H4 (cell line): Measurements from ENCODE around the gene SAMD8. TPM values are rescaled to one million over a fixed set of nuclear protein-coding genes. Genes with fewer than 3 reads are reported as not detected.

Source experiments
- DNase-seq: peaks from one replicate; pipeline ENCODE4 v3.0.0-alpha.2; 2015; ENCODE audit warnings: low spot score
- total RNA-seq: library from RNA; depleted of rRNA; stranded (reverse); fragments of >200 nt; shearing (Covaris generic); gene quantifications from 2 replicates; pipeline ENCODE4 v1.2.3, GENCODE V29; 2014

The SAMD8 gene
- total RNA-seq, 1 experiment from 2014 or later, result 11.2 TPM

GRCh38 chr10:75084834-75085384 lies 26.5 kb upstream of the SAMD8 start:
- DNase-seq, result no peak

DNA sequence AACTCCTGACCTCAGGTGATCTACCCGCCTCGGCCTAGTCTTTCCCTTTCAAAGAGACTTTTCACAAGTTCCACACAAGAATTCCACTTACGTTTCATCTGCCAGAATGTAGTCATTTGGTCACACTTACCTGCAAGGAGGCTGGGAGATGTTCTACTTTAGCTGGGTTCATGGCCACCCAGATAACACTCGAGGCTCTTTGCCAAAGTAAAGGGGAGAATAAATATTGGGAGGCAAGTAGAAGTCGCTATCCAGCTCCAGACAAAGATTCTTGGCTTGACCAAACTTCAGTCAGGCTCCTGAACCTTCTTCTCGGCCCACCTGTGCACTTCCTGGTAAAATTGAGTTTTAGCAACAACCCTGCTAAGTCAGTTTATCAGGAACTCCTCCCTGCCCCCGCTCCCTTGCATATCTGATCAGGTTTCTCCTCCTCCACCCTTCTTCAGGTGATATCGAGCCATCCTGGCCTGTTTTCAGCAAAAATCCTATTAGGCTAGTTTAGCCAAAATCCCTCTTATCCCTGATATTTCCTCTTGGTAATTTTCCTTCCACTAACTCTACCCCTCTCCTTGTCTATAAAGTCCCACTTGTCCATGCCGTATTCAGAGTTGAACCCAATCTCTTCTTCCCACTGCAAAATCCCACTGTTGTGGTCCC lies 25.1 kb upstream of the SAMD8 start:
- no peak for DNase-seq

DNA sequence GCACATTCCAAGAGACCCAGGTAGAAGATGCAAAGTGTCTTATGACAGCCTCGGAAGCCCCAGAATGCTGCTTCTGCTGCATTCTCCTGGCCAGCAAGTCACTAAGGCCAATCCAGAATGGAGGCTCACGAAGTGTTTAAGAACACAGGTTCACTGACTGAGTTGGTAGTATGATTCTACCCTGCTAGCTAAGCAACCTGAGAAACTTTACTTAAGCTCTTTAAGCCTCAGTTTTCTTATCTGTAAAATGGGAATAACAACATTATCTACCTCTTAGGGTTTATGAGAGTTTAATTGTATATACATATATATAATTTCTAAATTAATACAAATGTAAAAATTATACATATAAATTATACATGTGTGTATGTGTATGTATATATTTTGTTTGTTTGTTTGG lies 22.8 kb upstream of the SAMD8 start:
- DNase-seq, result no peak

DNA sequence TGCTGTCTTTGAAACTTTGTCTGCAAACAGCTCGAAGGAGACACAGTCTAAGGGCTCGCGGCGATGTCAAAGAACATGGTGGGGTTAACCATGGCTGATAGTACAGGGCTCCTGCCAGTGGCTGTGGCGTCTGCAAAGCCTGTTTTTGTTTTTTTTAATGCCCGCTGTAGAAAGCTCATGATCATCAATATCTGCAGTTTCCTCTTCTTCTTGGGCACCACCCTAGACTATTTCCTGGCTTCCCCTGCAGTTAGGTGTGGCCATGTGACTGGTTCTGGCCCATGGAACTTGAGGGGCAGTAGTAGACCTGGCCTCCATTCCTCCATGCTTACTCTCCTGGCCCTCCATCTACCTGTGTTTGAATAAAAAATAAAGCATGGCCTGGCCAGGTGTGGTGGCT lies 21.8 kb upstream of the SAMD8 start:
- DNase-seq, result no peak

- DNase-seq, result no peak
Observed at GRCh38 chr10:75091146-75091545, 20.3 kb upstream of the SAMD8 start.

GRCh38 chr10:75094465-75094864 lies 17.0 kb upstream of the SAMD8 start:
- no peak for DNase-seq

- DNase-seq, result no peak
Observed at GRCh38 chr10:75095631-75096030, 15.8 kb upstream of the SAMD8 start.

- no peak for DNase-seq
Observed at GRCh38 chr10:75096749-75097148, 14.7 kb upstream of the SAMD8 start.

DNA sequence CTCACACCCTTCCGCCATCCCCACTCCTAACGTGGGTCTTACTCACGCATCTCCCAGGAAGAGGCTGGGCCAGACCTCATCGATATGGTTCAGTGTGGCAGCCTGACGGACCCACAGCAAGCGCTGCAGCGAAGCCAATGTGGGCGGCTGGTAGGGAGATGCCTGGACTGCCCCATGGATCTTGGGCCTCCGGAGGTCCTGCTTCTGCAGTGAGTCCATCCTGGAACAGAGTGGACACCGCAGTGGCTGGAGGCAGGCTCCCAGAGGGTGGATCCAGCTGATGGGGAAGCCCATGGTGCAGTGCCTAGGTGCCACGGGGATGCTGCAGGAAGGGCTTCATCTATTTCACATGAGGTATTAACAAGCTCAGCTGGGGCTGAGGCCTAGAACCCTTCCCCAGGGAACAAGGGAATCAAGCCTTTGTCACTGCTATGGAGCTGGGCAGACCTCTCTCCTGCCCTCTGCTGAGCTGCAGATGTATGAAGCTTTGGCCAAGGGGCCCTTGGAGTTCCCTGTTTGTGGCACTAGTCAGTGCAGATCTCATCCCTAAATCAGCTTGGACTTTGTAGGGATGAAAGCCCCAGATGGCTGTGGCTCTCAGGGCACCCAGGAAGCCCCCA lies 13.7 kb upstream of the SAMD8 start:
- DNase-seq, result no peak

GRCh38 chr10:75098902-75099673 lies 12.4 kb upstream of the SAMD8 start:
- DNase-seq, result no peak

DNA sequence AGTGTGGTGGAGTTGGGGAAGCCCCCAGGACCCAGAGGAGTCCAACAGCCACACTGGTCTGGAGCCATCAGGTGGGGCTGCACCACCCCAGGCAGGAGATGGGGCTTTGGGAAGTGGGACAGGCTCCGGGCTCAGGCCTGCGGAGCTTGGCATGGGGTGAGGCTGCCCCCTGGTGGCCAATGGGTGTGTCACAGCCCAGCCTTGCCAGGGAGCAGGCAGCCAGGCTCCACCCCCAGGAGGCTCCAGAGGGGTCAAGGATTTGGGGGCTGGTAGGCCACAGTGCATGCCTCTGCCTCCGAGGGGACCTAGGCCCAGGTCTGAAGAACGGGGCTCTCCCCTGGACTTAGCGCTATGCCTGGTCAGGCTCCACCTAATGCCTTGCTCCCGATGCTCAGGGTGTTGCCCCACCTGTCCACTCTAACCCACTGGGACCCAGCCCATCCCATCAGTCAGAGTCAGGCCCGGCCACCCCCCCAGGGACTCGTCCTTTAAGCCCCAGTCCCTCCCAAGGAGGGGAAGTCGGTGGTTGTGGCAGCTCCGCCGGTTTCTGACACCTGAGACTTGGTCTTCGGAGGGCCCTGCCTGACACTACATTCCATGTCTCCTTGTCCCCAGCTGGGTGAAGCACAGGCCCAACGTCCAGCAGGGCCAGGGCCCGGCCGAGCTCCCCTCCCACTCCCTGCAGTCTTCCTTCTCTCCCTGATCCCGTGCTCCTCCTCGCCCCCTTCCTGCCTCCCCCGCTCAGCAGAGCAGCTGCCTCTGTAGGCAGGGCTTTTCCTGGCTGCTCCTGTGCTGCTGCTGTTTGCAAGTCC lies 11.3 kb upstream of the SAMD8 start:
- peak; percentile 57 for DNase-seq

- DNase-seq, result no peak
Observed at GRCh38 chr10:75100764-75101291, 10.6 kb upstream of the SAMD8 start.

DNA sequence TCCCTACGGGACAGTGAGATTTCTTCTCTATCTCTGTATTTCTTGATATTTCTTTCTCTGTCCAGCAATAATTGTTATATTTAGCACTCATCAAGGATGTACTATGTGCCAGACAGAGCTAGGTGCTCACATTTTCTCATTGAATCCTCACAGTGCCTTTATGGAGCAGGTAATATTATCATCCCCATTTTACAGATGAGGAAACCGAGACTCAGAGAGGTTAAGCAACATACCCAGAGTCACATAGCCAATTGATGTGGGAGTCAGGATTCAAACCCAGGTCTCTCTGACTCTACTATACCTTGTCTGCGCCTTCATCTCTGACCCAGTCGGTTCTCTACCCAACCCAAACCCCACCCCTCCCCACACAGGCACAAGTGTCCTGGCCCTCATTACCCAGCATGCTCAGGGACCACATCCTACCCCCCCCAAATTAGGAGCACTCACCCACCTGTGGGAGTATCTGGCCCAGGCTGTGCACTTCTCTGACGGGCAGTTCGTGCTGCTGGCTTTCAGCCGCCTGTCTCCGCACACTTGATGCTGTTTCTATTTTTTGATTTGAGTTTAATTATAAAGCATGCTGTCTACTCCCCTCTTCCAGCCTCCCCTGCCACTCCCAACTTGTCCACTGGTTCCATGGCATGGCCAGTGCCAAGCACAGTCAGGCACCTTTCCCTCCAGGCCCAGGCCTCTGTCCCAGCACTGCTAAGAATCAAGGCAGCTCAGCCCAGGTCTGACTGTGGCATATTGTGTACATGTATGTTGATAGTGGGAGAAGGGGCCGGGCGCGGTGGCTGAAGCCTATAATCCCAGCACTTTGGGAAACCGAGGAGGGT lies 9.8 kb upstream of the SAMD8 start:
- DNase-seq, result no peak

DNA sequence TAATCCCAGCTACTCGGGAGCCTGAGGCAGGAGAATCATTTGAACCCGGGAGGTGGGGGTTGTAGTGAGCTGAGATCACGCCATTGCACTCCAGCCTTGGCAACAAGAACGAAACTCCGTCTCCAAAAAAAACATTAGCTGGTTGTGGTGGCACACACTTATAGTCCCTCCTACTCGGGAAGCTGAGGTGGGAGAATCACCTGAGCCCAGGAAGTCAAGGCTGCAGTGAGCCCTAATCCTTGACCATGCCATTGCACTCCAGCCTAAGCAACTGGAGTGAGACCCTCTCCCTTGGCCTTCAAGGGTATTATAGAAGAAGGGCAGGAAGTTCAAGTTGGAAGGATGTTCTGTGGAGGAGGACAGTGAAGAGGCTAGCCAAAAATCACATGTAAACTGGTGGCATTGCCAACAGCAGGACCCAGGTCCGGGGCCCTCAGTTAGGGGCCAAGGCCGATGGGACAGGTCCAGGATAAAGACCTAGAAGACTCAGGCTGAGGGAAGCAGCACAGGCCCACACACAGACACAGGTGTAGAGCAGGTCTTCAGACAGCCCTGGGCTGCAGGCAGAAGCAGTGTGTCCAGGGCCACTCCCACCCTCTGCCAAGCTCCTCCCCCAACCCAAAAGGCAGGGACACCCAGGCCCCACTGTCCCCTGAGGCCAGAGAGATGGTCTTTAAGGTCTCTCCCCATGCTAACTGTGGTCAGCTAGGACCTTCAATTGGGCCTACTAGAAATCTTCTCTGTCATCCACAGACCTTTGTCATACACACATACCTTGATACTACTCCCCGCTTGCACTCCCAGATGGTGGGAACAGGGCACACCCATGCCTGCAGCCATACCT lies 8.4 kb upstream of the SAMD8 start:
- no peak for DNase-seq

GRCh38 chr10:75103881-75104686 lies 7.4 kb upstream of the SAMD8 start:
- no peak for DNase-seq

GRCh38 chr10:75104842-75105241 lies 6.6 kb upstream of the SAMD8 start:
- no peak for DNase-seq

GRCh38 chr10:75105576-75106197 lies 5.8 kb upstream of the SAMD8 start:
- no peak for DNase-seq

GRCh38 chr10:75106242-75106641 lies 5.2 kb upstream of the SAMD8 start:
- DNase-seq, result no peak
